ENCODE data around the gene BMPR2. TPM values are rescaled to one million over a fixed set of nuclear protein-coding genes. Genes with fewer than 3 reads are reported as not detected.

The BMPR2 gene
- total RNA-seq, 1 donor: 50.6 TPM

DNA sequence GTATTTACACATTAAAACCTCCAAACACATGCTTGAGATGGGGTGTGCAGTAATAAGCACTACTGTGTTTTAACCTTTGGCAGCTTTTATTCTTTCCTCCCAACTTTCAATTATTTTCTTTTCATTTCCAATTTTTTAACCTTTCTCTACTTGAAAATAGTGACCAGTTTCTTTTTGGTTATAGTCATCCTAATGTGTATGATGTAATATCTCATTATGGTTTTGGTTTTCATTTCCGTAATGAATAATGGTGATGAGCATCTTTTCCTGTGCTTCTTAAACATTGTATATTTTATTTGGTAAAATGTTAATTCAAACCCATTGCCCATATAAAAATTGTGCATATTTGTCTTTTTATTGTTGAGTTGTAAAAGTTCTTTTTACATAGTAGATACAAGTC lies 103.5 kb downstream of the BMPR2 start:
- H3K4me3 ChIP-seq (ENCODE audit: low read depth, low read length): no peak overlapping the region
- TF ChIP-seq, protein P1, sequence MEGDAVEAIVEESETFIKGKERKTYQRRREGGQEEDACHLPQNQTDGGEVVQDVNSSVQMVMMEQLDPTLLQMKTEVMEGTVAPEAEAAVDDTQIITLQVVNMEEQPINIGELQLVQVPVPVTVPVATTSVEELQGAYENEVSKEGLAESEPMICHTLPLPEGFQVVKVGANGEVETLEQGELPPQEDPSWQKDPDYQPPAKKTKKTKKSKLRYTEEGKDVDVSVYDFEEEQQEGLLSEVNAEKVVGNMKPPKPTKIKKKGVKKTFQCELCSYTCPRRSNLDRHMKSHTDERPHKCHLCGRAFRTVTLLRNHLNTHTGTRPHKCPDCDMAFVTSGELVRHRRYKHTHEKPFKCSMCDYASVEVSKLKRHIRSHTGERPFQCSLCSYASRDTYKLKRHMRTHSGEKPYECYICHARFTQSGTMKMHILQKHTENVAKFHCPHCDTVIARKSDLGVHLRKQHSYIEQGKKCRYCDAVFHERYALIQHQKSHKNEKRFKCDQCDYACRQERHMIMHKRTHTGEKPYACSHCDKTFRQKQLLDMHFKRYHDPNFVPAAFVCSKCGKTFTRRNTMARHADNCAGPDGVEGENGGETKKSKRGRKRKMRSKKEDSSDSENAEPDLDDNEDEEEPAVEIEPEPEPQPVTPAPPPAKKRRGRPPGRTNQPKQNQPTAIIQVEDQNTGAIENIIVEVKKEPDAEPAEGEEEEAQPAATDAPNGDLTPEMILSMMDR (IDR thresholded peaks at IDR 0.05; ENCODE audit: insufficient read depth, low read length): no peak

DNA sequence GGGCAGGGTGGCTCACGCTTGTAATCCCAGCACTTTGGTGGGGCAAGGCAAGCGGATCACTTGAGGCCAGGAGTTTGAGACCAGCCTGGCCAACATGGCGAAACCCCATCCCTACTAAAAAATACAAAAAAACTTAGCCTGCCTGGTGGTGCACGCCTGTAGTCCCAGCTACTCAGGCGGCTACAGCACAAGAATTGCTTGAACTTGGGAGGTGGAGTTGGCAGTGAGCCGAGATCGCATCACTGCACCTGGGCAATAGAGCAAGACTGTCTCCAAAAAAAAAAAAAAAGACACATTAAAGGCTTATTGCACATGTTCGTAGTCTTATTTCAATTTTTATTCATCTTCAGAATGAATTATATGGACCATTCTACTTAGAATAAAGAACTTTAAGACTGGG lies 110.2 kb downstream of the BMPR2 start:
- no peak for DNase-seq (ENCODE audit: low read depth)
- TF ChIP-seq, protein P1 (IDR thresholded peaks at IDR 0.05; ENCODE audit: insufficient read depth, low read length): no peak
- H3K4me3 ChIP-seq (ENCODE audit: low read depth, low read length): no peak overlapping the region

More for the DNA sequence above, 103.5 kb downstream of the BMPR2 start:
- no peak for DNase-seq (ENCODE audit: low read depth)

DNA sequence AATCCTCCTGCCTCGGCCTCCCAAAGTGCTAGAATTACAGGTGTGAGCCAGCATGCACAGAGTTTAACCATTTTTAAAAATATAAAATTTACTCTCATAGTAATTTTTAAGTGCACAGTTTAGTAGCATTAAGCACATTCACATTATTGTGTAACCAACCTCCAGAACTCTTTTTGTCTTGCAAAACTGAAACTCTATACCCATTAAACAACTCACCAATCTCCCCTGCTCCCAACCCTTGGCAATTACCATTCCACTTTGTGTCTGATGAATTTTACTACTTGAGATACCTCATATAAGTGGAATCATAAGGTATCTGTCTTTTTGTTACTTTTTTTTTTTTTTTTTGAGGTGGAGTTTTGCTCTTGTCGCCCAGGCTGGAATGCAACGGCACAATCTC lies 112.5 kb downstream of the BMPR2 start:
- H3K4me3 ChIP-seq (ENCODE audit: low read depth, low read length): no peak overlapping the region
- no peak for DNase-seq (ENCODE audit: low read depth)
- TF ChIP-seq, protein P1 (IDR thresholded peaks at IDR 0.05; ENCODE audit: insufficient read depth, low read length): no peak

DNA sequence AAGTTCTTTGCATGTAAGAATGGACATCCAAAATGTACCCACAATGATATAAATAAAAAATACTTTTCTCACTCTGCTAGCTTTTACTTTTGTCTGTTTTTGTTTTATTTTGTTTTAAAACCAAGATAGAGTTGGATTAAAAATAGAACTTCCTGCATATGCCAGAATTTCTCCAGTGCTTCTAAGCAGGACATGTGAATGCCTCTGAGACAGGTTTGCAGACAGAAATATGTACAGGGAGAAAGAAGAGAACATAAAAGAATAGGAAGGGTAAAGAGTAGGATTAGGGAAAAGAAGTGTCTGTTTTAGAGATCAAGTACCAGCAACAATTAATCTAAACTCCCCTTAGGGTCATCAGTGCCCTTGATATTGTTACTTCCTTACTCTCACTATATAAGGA lies 114.4 kb downstream of the BMPR2 start:
- no peak overlapping the region for H3K4me3 ChIP-seq (ENCODE audit: low read depth, low read length)
- no peak for DNase-seq (ENCODE audit: low read depth)
- TF ChIP-seq, protein P1 (IDR thresholded peaks at IDR 0.05; ENCODE audit: insufficient read depth, low read length): no peak

DNA sequence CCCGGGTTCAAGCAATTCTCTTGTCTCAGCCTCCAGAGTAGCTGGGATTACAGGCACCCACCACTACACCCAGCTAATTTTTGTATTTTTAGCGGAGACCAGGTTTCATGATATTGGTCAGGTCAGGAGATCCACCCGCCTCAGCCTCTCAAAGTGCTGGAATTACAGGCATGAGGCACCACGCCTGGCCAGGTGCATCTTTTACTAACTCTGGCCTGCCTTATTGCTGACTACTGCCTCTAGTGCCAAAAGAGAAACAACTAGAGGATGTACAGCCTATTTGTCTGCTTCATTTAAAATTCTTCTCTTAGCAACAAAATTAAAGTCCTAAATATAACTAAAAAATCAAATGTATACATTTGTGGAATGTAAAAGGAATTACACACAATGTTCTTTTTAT lies 115.4 kb downstream of the BMPR2 start:
- no peak for DNase-seq (ENCODE audit: low read depth)
- TF ChIP-seq, protein P1 (IDR thresholded peaks at IDR 0.05; ENCODE audit: insufficient read depth, low read length): no peak

DNA sequence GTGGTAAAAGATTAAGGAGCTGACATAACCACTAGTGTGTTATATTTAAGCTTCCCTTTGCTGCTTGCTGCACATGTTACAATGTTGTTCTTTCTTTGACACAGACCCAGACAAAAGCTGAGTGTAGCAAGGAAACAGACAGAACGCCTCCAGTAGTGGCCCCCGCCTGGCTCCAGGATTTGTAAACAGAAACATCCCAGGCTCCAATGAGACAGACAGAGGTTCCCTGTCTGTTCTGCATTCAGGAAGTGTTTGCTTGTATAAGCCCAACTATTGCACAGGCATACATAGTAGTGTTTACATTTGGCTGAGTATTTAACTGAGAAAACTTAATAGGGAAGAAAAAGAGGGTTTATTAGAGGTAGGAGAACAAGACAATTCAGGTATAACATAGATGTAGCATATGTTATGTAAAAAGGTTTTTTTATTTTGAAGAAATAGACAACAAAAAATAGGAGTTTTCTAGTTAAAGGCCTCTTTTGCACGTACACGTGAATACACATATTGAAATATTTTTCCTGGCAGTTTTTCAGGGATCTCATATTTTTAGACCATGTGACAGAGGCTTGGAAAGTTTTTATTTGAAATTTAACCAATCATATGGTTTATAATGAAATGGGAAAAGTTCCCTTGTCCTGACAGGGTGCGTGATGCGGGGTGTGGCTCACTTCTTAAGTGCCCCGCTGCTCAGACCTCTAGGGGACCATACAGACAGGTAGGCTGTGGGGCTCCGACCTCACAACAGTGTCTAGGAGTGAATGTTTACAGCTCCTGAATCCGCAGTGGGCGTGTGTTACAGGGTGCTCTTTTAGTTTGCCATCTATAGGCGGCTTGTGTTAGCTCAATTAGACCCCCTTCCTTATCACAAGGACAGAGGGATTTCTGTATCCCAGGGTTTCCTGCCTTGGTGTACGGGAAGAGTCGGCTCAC lies 118.4 kb downstream of the BMPR2 start:
- peak; percentile 36 for DNase-seq (ENCODE audit: low read depth)
- H3K4me3 ChIP-seq (ENCODE audit: low read depth, low read length): no peak overlapping the region
- TF ChIP-seq, protein P1 (IDR thresholded peaks at IDR 0.05; ENCODE audit: insufficient read depth, low read length): no peak

More for the DNA sequence above, 115.4 kb downstream of the BMPR2 start:
- H3K4me3 ChIP-seq (ENCODE audit: low read depth, low read length): no peak overlapping the region
